Astrocyte of the cerebellum (primary cell): ENCODE measurements around the gene CORO7.

Experiments used
- DNase-seq: peaks from one replicate; pipeline ENCODE4 v3.0.0-alpha.2; 2011; ENCODE audit warnings: low read depth
- H3K4me3 ChIP-seq: 2 replicates; pipeline ENCODE4 v1.5.1; 2011; ENCODE audit warnings: mild to moderate bottlenecking, low read depth, low read length, moderate library complexity
- in situ Hi-C: cut with HindIII; loops from 2 replicates; pipeline ENCODE4 v1.10.0; 2017; ENCODE audit warnings: low sequenced_read_pairs
- TF ChIP-seq, protein P1 (sequence below): IDR thresholded peaks from 2 replicates; pipeline ENCODE4 v1.5.1; 2012; ENCODE audit warnings: low read length, low read depth, moderate library complexity, mild to moderate bottlenecking; ENCODE audit errors: missing control alignments

Gene CORO7

DNA sequence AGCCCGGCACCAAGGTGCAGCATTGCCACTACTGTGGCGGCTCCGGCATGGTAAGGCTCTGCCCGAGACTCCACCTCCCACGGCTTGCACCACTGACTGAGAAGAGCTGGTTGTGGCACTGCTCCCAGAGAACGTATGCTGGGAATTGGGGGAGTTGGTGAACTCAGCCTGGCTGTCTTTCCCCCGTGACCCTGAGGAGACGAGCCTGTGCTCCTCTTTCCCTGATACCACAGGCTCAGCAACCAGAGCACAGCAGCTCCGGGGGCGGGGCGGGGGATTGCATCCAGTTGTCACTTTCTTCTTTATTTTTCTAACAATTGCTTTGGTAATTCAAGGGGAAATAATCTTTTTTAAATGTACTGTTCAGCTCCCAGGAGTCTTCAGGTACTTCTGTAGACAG, 26.0 kb upstream of the CORO7 start:
- H3K4me3 ChIP-seq, result no peak overlapping the region
- TF ChIP-seq, protein P1, sequence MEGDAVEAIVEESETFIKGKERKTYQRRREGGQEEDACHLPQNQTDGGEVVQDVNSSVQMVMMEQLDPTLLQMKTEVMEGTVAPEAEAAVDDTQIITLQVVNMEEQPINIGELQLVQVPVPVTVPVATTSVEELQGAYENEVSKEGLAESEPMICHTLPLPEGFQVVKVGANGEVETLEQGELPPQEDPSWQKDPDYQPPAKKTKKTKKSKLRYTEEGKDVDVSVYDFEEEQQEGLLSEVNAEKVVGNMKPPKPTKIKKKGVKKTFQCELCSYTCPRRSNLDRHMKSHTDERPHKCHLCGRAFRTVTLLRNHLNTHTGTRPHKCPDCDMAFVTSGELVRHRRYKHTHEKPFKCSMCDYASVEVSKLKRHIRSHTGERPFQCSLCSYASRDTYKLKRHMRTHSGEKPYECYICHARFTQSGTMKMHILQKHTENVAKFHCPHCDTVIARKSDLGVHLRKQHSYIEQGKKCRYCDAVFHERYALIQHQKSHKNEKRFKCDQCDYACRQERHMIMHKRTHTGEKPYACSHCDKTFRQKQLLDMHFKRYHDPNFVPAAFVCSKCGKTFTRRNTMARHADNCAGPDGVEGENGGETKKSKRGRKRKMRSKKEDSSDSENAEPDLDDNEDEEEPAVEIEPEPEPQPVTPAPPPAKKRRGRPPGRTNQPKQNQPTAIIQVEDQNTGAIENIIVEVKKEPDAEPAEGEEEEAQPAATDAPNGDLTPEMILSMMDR, result no peak
- in situ Hi-C loops, result no loop called here
- no peak for DNase-seq

DNA sequence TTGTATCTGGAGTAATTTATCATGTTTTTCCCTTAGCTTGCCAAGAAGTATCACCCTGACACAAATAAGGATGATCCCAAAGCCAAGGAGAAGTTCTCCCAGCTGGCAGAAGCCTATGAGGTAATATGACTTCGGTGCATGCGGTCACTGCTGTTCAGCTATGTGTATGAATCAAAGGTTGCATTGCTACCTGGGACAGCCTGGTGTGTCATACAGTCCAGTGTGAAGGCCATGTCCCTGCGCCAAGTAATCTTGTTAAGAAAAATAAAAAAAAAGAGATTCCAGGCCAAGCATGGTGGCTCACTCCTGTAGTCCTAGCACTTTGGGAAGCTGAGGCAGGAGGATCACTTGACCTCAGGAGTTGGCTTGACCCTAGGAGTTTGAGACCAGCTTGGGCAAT, 21.0 kb upstream of the CORO7 start:
- TF ChIP-seq, protein P1, result no peak
- DNase-seq, result no peak
- no peak overlapping the region for H3K4me3 ChIP-seq
- in situ Hi-C loops, result no loop called here

DNA sequence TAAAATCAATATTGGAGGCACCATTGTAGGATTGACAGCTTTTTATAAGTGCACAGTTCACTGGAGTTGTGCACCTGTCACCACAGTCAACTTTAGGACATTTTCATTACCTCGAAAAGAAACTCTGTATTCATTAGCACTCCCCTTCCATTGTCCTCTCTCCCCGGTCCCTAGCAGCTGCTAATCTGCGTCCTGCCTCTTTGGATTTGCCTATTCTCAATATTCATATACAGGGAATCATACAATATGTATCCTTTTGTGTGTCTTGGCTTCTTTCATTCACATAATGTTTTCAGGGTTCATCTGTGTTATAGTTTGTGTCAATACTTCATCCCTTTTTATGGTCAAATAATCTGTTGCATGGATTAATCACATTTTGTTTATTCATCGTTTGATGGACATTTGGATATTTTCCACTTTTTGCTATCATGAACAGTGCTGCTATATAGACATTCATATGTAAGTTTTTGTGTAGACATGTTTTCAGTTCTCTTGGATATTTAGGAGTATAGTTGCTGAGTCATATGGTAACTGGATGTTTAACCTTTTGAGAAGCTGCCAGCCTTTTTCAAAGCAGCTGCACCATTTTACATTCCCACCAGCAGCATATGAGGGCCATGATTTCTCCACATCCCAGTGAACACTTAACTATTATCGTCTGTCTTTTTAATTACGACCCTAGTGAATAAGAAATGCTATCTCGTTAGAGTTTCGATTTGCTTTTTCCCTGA, 19.1 kb upstream of the CORO7 start:
- TF ChIP-seq, protein P1, result no peak
- H3K4me3 ChIP-seq, result no peak overlapping the region
- in situ Hi-C loops, result no loop called here
- no peak for DNase-seq

DNA sequence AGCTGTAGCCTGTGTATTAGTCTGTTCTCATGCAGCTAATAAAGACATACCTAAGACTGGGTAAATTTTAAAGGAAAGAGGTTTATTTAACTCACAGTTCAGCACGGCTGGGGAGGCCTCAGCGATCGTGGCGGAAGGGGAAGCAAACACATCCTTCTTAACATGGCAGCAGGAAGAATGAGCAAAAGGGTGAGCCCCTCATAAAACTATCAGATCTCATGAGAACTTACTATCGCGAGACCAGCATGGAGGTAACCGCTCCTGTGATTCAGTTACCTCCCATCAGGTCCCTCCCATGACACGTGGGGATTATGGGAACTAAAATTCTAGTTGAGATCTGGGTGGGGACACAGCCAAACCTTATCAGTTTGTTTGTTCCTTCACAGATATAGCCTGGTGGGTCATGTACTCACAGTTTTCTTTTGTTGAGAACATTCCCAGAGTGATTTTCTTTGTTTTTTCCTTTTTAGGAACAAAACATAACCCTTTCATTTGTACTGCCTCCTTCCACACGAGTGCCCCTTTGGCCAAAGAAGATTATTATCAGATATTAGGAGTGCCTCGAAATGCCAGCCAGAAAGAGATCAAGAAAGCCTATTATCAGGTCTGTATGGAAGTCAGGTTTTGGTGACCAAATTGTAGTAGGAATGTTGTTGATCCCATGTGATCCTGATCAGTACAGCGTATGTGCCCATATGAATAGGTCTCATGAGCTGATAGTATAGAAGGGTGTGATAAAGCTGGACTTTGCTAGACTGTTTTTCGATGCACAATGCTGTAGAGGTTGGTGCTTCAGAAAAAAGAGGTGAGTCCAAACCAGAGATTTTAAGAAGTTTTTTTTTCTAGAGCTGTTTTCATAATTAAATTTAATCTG, 17.8 kb upstream of the CORO7 start:
- H3K4me3 ChIP-seq, result no peak overlapping the region
- TF ChIP-seq, protein P1, result no peak
- in situ Hi-C loops, result no loop called here
- DNase-seq, result no peak

DNA sequence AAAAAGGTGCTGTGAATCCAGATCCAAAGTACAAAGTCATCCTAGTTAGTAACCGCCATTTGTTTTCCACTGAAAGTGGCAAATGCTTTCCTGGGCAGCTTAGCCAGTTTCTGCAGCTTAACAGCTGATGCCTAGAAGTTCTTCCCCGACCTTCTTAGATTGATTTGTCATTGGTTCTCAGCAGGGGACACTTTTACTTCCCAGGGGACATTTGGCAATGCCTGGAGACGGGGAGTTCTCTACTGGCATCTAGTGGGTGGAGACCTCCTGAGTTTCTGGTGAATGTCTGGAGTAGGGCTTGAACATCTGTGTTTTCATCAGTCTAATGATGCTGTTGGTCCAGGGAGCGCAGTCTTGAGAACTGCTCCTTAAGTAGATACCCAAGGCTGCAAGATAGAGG, 16.8 kb upstream of the CORO7 start:
- TF ChIP-seq, protein P1, result no peak
- DNase-seq, result no peak
- in situ Hi-C loops, result no loop called here
- H3K4me3 ChIP-seq, result no peak overlapping the region

DNA sequence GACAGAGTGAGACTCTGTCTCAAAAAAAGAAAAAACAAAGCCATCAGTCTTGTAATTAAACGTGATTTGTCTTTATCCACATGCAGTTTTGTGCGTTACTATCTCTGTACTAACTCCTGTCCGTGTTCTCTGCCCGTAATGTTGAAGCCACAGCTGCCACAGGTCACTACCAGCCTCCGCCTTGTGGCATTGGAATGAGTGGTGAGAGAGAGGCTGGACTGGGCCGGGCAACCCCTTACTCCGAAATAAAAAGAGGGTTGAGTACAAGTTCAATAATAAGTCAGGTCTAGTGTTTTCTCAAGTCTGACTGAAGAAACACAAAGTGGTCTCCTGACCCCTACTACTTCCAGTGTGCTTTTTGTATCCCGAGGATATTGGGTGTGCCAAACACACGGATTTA, 14.6 kb upstream of the CORO7 start:
- in situ Hi-C loops, result no loop called here
- TF ChIP-seq, protein P1, result no peak
- DNase-seq, result no peak
- no peak overlapping the region for H3K4me3 ChIP-seq
